Measurements from ENCODE around the gene CAPN9.

- TF ChIP-seq CTCF (IDR thresholded peaks at IDR 0.05) = no peak
- TF ChIP-seq POLR2A (IDR thresholded peaks at IDR 0.05) = no peak
- TF ChIP-seq POLR2AphosphoS5 (IDR thresholded peaks at IDR 0.05) = no peak
These were observed 57.2 kb downstream of the CAPN9 start for GRCh38 chr1:230804396-230804795.
